Measurements from ENCODE around the gene UGT2B11.
"Not testable (repeated sequence)": the region's sequence is repeated elsewhere in the genome, so short reads cannot be mapped to it uniquely, and the experiment has no call there.

GRCh38 chr4:69223277-69223676, 8.7 kb upstream of the UGT2B11 start:
- TF ChIP-seq, protein P1, sequence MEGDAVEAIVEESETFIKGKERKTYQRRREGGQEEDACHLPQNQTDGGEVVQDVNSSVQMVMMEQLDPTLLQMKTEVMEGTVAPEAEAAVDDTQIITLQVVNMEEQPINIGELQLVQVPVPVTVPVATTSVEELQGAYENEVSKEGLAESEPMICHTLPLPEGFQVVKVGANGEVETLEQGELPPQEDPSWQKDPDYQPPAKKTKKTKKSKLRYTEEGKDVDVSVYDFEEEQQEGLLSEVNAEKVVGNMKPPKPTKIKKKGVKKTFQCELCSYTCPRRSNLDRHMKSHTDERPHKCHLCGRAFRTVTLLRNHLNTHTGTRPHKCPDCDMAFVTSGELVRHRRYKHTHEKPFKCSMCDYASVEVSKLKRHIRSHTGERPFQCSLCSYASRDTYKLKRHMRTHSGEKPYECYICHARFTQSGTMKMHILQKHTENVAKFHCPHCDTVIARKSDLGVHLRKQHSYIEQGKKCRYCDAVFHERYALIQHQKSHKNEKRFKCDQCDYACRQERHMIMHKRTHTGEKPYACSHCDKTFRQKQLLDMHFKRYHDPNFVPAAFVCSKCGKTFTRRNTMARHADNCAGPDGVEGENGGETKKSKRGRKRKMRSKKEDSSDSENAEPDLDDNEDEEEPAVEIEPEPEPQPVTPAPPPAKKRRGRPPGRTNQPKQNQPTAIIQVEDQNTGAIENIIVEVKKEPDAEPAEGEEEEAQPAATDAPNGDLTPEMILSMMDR (IDR thresholded peaks at IDR 0.05), result not testable (repeated sequence)
- not testable (repeated sequence) for TF ChIP-seq POLR2A, EP300 (IDR thresholded peaks at IDR 0.05)
